Breast epithelium (tissue), 3 donors: Measurements from ENCODE around the gene ADARB2.
"Not testable (repeated sequence)": the region's sequence is repeated elsewhere in the genome, so short reads cannot be mapped to it uniquely, and the experiment has no call there.

Experiments used
- CTCF ChIP-seq, 3 donors: fragments of 450-650 bp; IDR thresholded peaks; one replicate each; pipeline ENCODE4 v1.5.1; 2016 to 2017; ENCODE audit warnings: antibody characterized with exemption in 3 of 3, mild to moderate bottlenecking in 3 of 3, moderate library complexity in 3 of 3
- POLR2A ChIP-seq: fragments of 450-650 bp; IDR thresholded peaks from one replicate; pipeline ENCODE4 v1.6.1; 2016; ENCODE audit warnings: antibody characterized with exemption, mild to moderate bottlenecking, moderate library complexity
- POLR2AphosphoS5 ChIP-seq, 3 donors: sonication (generic); formaldehyde crosslinking; IDR thresholded peaks; one replicate each; pipeline ENCODE4 v1.6.1; 2017; ENCODE audit warnings: antibody characterized with exemption in 3 of 3

GRCh38 chr10:1226907-1227306 is 510.4 kb downstream of the ADARB2 start:
- not testable (repeated sequence) for TF ChIP-seq POLR2AphosphoS5 (IDR thresholded peaks at IDR 0.05); CTCF (IDR thresholded peaks at IDR 0.05); POLR2A
